GM12892 (cell line): ENCODE measurements around the gene ATG4D.
A peak's percentile ranks its signal among the peaks of the same experiment; 100 is the strongest.
"Not testable (repeated sequence)": the region's sequence is repeated elsewhere in the genome, so short reads cannot be mapped to it uniquely, and the experiment has no call there.

ENCODE experiments used
- DNase-seq: peaks from one replicate; pipeline ENCODE4 v3.0.0; 2011; ENCODE audit not compliant: insufficient read length
- FAIRE-seq: peaks from 2 replicates; lab custom pipeline; 2011; peaks lifted over from hg19 to GRCh38; lab: Jason Lieb, UNC
- POLR2A ChIP-seq: IDR thresholded peaks from 2 replicates; pipeline ENCODE4 v1.6.1; 2011; ENCODE audit warnings: low read depth, low read length, control low read depth
- POLR2AphosphoS5 ChIP-seq: IDR thresholded peaks from 2 replicates; pipeline ENCODE4 v1.6.1; 2011; ENCODE audit warnings: low read depth, low read length, control low read depth
- TAF1 ChIP-seq: IDR thresholded peaks from 2 replicates; pipeline ENCODE4 v1.6.1; 2011; ENCODE audit warnings: low read depth, mild to moderate bottlenecking, control low read depth, low read length, borderline replicate concordance

ATG4D gene

GRCh38 chr19:10557603-10558197 lies 14.0 kb downstream of the ATG4D start:
- FAIRE-seq (no peak), DNase-seq (no peak)
- TF ChIP-seq TAF1 (no peak), POLR2AphosphoS5 (no peak), POLR2A (peak; percentile 35; the same call in 1 of the 2 replicates)

DNA sequence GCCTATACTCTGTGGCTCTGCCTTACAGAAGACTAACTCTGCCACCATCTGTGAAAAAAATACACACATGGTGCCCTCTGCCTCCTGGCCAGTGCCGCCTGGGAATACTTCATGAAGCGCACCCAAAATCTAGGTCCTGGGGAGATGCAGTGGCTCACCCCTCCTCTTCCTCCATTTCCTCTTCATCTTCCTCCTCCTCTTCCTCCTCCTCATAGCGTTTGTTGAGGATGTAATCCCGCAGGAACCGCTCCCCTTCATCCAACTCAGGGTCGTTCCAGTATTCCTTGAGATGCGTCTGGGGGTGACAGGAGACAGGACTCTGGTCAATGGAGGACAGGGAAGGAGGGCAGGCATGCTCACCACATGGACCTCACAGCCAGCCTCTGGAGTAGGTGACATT lies 16.4 kb downstream of the ATG4D start:
- FAIRE-seq, result no peak

DNA sequence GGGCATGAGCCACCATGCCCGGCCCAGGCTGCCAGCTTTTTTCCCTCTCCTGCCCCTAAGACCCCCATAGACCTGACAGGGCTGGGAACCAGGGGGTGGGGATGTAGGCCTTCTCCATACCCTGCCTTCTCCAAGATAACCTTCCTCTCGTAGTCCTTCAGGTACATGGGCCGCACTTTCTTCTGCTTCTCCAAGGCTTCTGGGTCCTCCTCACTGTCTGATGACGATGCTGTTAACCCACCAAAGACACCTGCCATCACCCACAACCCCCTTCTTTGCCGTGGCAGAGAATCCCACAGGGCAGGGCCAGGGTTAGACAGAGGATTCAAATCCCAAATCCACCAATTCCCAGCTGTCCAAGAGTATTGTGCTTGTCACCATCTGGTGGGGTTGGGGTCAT lies 18.9 kb downstream of the ATG4D start:
- DNase-seq (no peak), FAIRE-seq (no peak)
- no peak for TF ChIP-seq POLR2A
- TF ChIP-seq POLR2AphosphoS5, result no peak
- no peak for TF ChIP-seq TAF1

More for the DNA sequence above, 16.4 kb downstream of the ATG4D start:
- no peak for DNase-seq
- TF ChIP-seq POLR2A (no peak), TAF1 (no peak), POLR2AphosphoS5 (no peak)

- TF ChIP-seq POLR2A (no peak), TAF1 (no peak), POLR2AphosphoS5 (no peak)
- FAIRE-seq (peak; percentile 14), DNase-seq (peak; percentile 78)
Observed at GRCh38 chr19:10565028-10565566, 21.4 kb downstream of the ATG4D start.

DNA sequence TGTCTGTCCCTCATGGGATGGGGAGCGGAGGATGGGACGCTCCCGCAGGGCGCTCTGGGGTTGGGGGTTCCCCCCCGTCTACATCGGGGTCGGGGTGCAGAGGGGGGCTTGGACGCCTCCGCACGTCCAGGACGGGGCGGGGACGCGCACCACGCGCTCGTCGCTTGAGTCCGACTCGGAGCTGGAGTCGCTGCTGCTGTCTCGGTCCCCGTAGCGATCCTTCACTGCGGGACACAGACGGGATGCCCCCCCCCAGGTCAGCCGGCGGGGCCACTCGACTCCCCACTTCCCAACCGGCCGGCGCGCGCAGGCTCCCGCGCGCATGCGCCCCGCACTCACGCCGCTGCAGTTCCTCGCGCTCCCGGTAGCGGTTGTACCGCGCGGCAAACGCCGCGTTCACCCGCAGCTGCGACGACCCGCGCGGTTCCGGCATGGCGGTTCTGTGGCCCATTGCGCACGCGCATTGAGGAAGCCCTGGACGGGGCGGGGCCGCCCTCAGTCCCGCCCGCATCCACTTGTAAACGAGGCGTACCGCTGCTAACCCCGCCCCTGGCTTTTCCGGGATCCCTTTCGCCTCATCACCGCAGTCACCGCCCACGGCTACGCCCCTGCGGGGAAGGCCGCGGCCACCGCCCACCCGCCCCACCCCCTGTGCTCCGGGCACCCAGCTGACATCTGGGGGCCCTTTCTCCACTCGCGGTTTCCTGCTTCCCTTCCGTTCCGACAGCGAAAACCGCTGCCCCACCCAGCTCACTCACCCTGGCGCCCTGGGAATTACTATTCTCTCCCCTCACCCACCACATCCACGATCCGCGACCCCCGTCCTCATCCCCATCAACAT lies 22.1 kb downstream of the ATG4D start, which contains the start of gene KRI1:
Gene KRI1 (minus strand): TSS at position 444 of the 841 bp plus-strand sequence. CDS start 11 bp downstream, at position 433.
- TF ChIP-seq POLR2AphosphoS5 (peak; percentile 72), POLR2A (peak; percentile 83), TAF1 (peak; percentile 68; the same call in 1 of the 2 replicates)
- DNase-seq, result peak; percentile 95
- peak; percentile 99 for FAIRE-seq

DNA sequence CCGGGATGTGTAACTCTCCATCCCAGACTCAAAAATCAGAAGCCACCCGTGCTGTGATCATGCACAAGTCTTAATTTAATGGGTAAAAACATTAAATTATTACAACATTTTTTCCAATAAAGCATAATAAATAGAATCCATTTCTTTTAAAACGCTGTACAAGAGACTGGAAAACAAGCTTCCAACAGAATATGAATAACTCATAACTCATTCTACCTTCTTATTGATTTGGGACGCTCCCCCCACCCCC lies 22.6 kb downstream of the ATG4D start:
- no peak for DNase-seq
- FAIRE-seq, result no peak
- TF ChIP-seq POLR2A, result no peak

- DNase-seq (no peak), FAIRE-seq (peak; percentile 87)
- TF ChIP-seq POLR2A, result peak; percentile 43
- 0 out of 2 replicates have a peak, but pooled peaks have one; percentile 31 for TF ChIP-seq POLR2AphosphoS5
- TF ChIP-seq TAF1, result peak; percentile 37; the same call in 1 of the 2 replicates
Observed at GRCh38 chr19:10566658-10567410, 23.1 kb downstream of the ATG4D start.

- FAIRE-seq (no peak), DNase-seq (no peak)
- TF ChIP-seq POLR2A (no peak), TAF1 (no peak), POLR2AphosphoS5 (no peak)
Observed at GRCh38 chr19:10567656-10568055, 24.0 kb downstream of the ATG4D start.

GRCh38 chr19:10568062-10568825 lies 24.5 kb downstream of the ATG4D start:
- TF ChIP-seq TAF1 (no peak), POLR2AphosphoS5 (no peak), POLR2A (no peak)
- FAIRE-seq, result peak; percentile 33
- no peak for DNase-seq

GRCh38 chr19:10568826-10569651 lies 25.3 kb downstream of the ATG4D start, which contains the start of gene CDKN2D:
TSS of gene CDKN2D (minus strand) at chr19:10568979. CDS start at chr19:10568653, 326 bp downstream.
- DNase-seq (peak; percentile 91), FAIRE-seq (peak; percentile 99)
- TF ChIP-seq POLR2AphosphoS5, result no peak
- no peak for TF ChIP-seq TAF1
- peak; percentile 50; the same call in 1 of the 2 replicates for TF ChIP-seq POLR2A

DNA sequence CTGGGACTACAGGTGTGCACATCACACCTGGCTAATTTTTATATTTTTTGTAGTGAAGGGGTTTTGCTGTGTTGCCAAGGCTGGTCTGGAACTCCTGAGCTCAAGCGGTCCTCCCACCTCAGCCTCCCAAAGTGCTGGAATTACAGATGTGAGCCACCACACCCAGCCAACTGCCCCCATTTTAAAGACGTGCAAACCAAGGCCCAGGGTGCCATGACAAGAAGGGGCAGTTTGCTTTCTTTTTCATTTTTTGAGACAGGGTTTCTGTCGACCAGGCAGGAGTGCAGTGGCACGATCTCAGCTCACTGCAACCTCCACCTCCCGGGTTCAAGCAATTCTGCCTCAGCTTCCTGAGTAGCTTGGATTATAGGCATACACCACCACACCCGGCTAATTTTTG lies 30.1 kb downstream of the ATG4D start:
- not testable (repeated sequence) for FAIRE-seq, DNase-seq
